CD4-positive, alpha-beta T cell treated with Interleukin-6 at 100 ng/mL for 8 hours (primary cell): ENCODE data around the gene PCNX2.
A peak's percentile ranks its signal among the peaks of the same experiment; 100 is the strongest.

Experiments used
- DNase-seq: peaks from one replicate; pipeline ENCODE4 v3.0.0-alpha.2; 2020; ENCODE audit warnings: mixed read lengths, low spot score

The PCNX2 gene

GRCh38 chr1:232983817-232984567 is 311.5 kb downstream of the PCNX2 start:
- no peak for DNase-seq

- DNase-seq = no peak
Observed at GRCh38 chr1:232983375-232983774, 312.1 kb downstream of the PCNX2 start.

- DNase-seq = no peak
Observed at GRCh38 chr1:232982238-232982944, 313.1 kb downstream of the PCNX2 start.

- no peak for DNase-seq
Observed at GRCh38 chr1:232980986-232981560, 314.5 kb downstream of the PCNX2 start.

- no peak for DNase-seq
Observed at GRCh38 chr1:232980355-232980978, 315.1 kb downstream of the PCNX2 start.

GRCh38 chr1:232979558-232979957 is 316.0 kb downstream of the PCNX2 start:
- DNase-seq = no peak

- DNase-seq = no peak
Observed at GRCh38 chr1:232978815-232979214, 316.7 kb downstream of the PCNX2 start.

- DNase-seq = peak; percentile 20
Observed at GRCh38 chr1:232978091-232978634, 317.4 kb downstream of the PCNX2 start.

- no peak for DNase-seq
Observed at GRCh38 chr1:232974971-232975370, 320.6 kb downstream of the PCNX2 start.

- DNase-seq = no peak
Observed at GRCh38 chr1:232973652-232974611, 321.6 kb downstream of the PCNX2 start.

GRCh38 chr1:232970508-232970907 is 325.0 kb downstream of the PCNX2 start:
- DNase-seq = no peak

GRCh38 chr1:232969799-232970198 is 325.7 kb downstream of the PCNX2 start:
- DNase-seq = no peak

- no peak for DNase-seq
Observed at GRCh38 chr1:232968965-232969364, 326.6 kb downstream of the PCNX2 start.

- no peak for DNase-seq
Observed at GRCh38 chr1:232968391-232968790, 327.1 kb downstream of the PCNX2 start.

- no peak for DNase-seq
Observed at GRCh38 chr1:232966663-232967062, 328.9 kb downstream of the PCNX2 start.

GRCh38 chr1:232965912-232966217 is 329.7 kb downstream of the PCNX2 start:
- no peak for DNase-seq

GRCh38 chr1:232965124-232965911 is 330.2 kb downstream of the PCNX2 start:
- no peak for DNase-seq

- no peak for DNase-seq
Observed at GRCh38 chr1:232964601-232965000, 330.9 kb downstream of the PCNX2 start.

- DNase-seq = no peak
Observed at GRCh38 chr1:232962761-232963745, 332.5 kb downstream of the PCNX2 start.
